ENCODE data around the gene RAX2.

- TF ChIP-seq POLR2A (IDR thresholded peaks at IDR 0.05; ENCODE audit: extremely low read depth, insufficient read length) (no peak), CTCF (IDR thresholded peaks at IDR 0.05; ENCODE audit: low read depth, low read length) (no peak), MAX (IDR thresholded peaks at IDR 0.05; ENCODE audit: low read depth, low read length) (no peak), MYC (IDR thresholded peaks at IDR 0.05; ENCODE audit: low read depth, low read length) (no peak)
Measured at GRCh38 chr19:3821156-3821555, 49.1 kb upstream of the RAX2 start.

All from NB4 (cell line).